ENCODE measurements around the gene KRTAP12-2. TPM values are rescaled to one million over a fixed set of nuclear protein-coding genes. Genes with fewer than 3 reads are reported as not detected.
A peak's percentile ranks its signal among the peaks of the same experiment; 100 is the strongest.
"Not testable (repeated sequence)": the region's sequence is repeated elsewhere in the genome, so short reads cannot be mapped to it uniquely, and the experiment has no call there.

KRTAP12-2 gene
- total RNA-seq, 1 donor from 2014 or later, result not detected

DNA sequence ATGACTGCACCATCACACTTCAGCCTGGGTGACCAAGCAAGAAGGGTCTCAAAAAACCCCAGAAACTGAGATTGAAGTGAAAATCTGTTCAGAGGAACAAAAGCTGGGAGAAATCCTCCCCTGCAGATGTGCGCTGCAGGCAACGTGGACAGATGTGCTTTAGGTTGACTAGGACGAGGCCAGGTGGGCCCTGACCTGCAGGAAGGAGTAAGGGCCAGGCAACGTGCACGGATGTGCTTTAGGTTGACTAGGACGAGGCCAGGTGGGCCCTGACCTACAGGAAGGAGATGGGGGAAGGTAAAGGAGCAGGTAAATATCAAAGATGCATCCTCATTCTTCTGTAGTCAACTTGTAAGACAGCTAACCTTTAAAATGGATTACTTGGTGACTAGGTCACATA lies 17.8 kb upstream of the KRTAP12-2 start:
- no peak for DNase-seq (ENCODE audit: low read depth in 2 of 2)

DNA sequence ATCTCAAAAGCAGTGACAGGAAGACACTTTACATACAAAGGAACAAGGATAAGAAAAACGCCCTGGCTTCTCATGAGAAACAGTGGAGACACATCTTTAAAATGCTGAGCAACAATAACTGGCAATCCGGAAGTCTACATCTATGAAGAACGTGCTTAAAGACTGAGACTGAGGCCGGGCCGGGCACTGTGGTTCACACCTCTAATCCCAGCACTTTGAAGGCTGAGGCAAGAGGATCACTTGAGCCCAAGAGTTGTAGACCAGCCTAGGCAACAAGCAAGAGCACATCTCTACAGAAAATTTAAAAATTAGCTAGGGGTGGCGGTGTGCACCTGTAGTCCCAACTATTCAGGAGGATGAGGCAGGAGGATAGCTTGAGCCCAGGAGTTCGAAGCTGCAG lies 17.4 kb upstream of the KRTAP12-2 start:
- no peak for DNase-seq (ENCODE audit: low read depth in 2 of 2)

- no peak for DNase-seq (ENCODE audit: low read depth in 2 of 2)
Measured at GRCh38 chr21:44682580-44683151, 15.9 kb upstream of the KRTAP12-2 start.

GRCh38 chr21:44681861-44682579 lies 15.3 kb upstream of the KRTAP12-2 start, which contains the start of gene KRTAP12-1:
TSS of gene KRTAP12-1 (minus strand) at chr21:44682163. CDS start at chr21:44682123, 40 bp downstream.
- DNase-seq (ENCODE audit: low read depth in 2 of 2), result no peak

DNA sequence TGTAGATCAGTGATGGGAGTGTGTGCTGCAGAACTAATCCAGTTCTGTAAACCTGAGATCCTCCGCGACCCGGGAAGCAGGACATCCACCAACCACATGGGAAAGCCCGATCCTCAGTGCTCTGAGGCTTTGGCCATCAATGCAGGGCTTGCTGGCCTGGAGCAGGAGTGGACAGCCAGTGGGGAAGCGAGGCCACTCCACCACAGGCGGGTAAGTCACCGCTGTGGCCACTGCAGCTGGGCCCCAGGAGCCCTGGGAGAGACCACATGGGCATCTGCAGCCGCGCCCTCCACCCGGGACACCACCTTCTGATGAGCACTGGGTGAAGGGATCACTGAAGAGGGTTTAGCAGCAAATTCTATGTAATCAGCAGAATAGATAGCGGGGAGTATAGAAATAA lies 14.4 kb upstream of the KRTAP12-2 start:
- DNase-seq (ENCODE audit: low read depth in 2 of 2), result no peak

DNA sequence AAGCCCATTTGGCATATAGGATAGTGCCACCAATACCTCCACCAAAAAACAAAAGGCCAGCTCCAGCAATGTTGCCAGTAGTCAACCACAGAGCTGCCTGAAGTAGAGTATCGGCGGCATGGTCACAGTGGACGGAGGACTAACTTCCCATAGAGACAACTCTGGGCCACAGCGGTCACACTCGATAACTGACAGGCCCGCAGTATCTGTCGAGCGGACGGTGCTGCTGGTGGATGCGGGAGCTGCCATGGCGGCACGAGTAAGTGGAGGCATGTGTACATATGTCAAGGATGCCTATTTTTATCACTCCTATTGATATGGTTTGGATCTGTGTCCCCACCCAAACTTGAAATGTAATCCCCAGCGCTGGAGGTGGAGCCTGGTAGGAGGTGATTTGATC lies 11.2 kb upstream of the KRTAP12-2 start:
- DNase-seq (ENCODE audit: low read depth in 2 of 2), result no peak

- DNase-seq (ENCODE audit: low read depth in 2 of 2), result no peak
Measured at GRCh38 chr21:44671911-44672310, 5.2 kb upstream of the KRTAP12-2 start.

GRCh38 chr21:44670642-44671432 lies 4.1 kb upstream of the KRTAP12-2 start:
- no peak for DNase-seq (ENCODE audit: low read depth in 2 of 2)

DNA sequence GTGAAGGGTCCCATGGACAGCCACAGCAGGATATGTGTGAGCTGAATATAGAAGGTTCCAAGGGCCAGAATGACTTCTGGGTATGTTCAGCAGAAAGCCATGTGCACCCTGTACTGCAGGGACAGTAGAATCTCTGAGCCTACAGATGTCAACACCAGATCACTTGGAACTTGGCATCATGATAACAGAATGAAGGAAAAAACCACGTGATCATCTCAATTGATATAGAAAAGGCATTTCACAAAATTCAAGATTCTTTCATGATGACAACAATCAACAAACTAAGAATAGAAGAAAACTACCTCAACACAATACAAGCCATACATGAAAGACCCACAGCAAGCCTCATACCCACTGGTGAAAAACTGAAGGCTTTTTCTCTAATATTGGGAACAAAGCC lies 885 bp upstream of the KRTAP12-2 start:
- no peak for DNase-seq (ENCODE audit: low read depth in 2 of 2)

DNA sequence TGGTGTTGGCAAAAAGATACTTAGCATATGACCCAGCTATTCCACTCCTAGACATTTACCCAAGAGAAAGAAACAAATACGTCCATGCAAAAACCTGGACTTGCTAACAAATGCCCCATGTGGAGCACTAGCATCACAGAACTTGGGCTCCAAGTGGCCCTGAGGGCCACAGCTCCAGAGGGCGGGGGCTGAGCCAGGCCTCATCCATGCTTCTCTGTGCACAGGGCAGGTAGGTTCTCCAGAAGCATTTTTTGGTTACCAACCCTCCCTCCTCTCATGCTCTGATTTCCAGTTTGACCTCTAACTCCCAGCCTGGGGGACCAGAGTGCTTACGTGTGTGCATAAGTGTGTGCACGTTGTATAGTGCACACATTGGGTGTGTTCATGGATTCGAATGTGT lies 2.0 kb downstream of the KRTAP12-2 start:
- no peak for DNase-seq (ENCODE audit: low read depth in 2 of 2)

DNA sequence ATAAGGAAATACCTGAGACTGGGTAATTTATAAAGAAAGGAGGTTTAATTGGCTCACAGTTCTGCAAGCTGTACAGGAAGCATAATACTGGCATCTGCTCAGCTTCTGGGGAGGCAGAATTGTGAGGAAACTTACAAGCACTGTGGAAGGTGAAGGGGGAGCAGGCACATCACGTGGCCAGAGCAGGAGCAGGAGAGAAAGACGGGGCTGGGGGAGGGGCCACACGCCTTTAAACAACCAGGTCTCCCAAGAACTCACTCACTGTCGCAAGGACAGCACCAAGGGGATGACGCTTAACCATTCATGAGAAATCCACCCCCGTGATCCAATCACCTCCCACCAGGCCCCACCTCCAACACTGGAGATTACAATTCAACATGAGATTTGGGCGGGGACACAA lies 5.2 kb downstream of the KRTAP12-2 start:
- DNase-seq (ENCODE audit: low read depth in 2 of 2), result not testable (repeated sequence)

DNA sequence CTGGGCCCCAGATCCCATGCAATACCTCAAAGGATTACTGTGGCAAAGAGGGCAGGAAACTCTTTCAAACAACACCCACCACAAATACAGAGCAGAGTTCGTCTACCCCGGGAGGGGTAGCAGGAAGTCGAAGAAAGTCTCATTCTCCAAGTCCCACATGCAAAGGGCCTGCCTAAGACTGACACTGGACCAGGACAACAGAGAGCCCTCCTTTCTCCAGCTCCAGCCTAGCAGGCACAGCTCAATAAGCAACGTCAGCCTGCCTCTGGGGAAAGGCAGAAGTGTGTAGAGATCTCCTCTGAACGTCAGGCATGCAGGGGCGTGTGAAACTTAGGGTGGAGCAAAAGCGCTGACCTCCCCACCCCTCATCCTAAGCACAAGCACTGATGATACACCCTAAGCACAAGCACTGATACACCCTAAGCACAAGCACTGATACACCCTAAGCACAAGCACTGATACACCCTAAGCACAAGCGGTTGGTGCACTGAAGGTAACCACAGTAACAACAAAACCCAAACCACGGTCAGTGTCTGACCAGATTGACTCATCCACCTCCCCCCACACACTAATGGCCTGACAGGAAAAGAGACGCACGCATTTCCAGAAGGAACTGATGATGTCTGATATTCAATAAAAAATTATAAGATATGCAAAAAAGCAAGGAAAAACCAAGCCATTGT lies 7.7 kb downstream of the KRTAP12-2 start:
- DNase-seq (ENCODE audit: low read depth in 2 of 2), result no peak

DNA sequence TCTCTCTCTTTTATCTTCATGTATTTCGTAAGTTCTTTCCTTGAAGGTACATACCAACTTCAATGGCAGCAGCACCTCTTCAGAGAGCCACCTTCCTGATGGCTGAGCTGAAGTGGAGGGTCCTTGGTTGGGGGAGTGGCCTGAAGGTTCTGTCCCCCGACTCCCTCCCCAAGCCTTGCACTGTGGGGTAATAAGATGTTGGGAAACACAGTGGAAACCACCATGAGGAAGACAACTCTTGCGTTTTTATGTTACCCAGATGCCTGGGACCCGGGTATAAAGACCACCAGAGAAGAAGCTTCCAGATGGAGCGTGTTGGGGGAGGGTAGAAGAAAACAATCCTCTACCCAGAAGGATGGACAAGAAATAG lies 8.2 kb downstream of the KRTAP12-2 start:
- no peak for DNase-seq (ENCODE audit: low read depth in 2 of 2)

DNA sequence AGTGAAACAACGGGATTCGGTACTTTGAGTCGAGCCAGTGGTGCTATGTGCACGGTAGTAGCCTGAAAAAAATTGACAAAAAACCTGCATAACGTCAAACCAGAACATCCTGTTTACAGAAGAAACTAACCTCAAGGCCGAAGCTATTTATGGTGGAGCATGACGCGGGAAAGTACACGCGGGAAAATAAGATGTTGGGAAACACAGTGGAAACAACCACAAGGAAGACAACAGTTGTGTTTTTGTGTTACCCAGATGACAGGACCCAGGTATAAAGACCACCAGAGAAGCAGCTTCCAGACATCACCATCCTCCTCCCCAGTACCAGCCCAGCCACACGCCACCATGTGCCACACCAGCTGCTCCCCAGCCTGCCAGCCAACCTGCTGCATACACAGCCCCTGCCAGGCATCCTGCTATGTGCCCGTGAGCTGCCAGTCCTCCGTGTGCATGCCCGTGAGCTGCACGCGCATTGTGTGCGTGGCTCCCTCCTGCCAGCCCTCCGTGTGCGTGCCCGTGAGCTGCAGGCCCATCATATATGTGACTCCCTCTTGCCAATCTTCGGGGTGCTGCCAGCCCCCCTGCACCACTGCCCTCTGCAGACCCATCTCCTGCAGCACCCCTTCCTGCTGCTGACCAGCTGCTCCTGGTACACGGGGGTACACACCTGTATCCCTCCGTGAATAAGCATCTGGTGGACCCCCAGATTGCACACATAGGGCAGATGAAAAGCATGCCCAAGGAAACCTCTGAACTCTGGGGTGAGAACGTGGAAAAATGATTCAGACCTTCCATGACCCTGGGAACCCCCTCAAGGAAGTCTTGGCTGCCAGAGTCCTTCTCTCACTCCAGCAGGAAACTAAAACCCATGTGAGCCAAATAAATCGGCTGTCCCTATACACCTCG lies 8.8 kb downstream of the KRTAP12-2 start, which contains the start of gene KRTAP12-3:
TSS of gene KRTAP12-3 (plus strand) at position 298 of the 906 bp plus-strand sequence. CDS start at position 346, 48 bp downstream.
- DNase-seq (ENCODE audit: low read depth in 2 of 2), result peak in 1 of 2 donors; percentile 17

DNA sequence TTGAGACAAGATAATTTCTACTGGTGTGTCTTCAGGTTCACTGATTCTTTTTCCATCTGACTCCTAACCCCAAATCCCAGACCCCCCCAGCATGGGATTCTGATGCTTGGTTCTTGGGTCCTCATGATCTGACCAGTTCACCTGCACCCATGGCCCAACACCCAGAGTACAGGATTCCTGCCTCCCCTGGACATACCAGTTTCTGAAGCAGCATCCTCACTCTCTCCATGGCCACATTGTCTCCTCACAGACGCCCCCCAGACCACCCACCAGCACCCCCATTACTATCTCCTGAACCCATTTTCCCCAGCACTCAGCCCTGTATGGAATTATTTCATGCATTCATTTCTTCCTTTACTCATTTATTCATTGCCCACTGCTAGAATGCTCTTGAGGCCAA lies 9.9 kb downstream of the KRTAP12-2 start:
- DNase-seq (ENCODE audit: low read depth in 2 of 2), result no peak

- DNase-seq (ENCODE audit: low read depth in 2 of 2), result no peak
Measured at GRCh38 chr21:44654576-44655175, 12.1 kb downstream of the KRTAP12-2 start, which contains the start of gene KRTAP12-4. TSS of gene KRTAP12-4 (minus strand) at chr21:44654659. CDS start at chr21:44654614, 45 bp downstream.

GRCh38 chr21:44653656-44654575 lies 12.8 kb downstream of the KRTAP12-2 start:
- no peak for DNase-seq (ENCODE audit: low read depth in 2 of 2)

DNA sequence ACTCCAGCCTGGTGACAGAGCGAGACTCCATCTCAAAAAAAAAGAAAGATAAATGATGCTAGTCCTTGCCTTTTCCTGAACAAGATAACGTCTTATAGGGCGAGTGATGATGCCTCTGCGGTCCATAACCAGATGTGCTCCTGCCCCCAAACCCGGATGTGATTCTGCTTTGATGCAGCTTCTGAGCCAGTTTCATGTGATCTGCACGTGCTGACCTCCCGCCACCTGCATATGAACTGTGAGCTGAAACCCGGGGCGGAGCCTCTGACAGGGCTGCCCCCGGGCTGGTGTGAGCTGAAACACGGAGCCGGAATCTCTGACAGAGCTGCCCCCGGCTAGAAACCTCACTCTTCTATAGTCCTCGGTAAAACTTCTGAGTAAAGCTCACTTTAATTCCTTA lies 13.6 kb downstream of the KRTAP12-2 start:
- no peak for DNase-seq (ENCODE audit: low read depth in 2 of 2)
